ENCODE results near the gene CH25H.
A peak's percentile ranks its signal among the peaks of the same experiment; 100 is the strongest.
"Not testable (repeated sequence)": the region's sequence is repeated elsewhere in the genome, so short reads cannot be mapped to it uniquely, and the experiment has no call there.

Gene CH25H

GRCh38 chr10:89207181-89207800 lies at the start of gene CH25H:
TSS of gene CH25H (minus strand) at chr10:89207317. CDS start at chr10:89207292, 25 bp downstream.
- DNase-seq: peak; percentile 17

- DNase-seq: no peak
These were observed 49.2 kb upstream of the CH25H start for GRCh38 chr10:89256340-89256739.

- no peak for DNase-seq
These were observed 48.7 kb upstream of the CH25H start for GRCh38 chr10:89255793-89256192.

DNA sequence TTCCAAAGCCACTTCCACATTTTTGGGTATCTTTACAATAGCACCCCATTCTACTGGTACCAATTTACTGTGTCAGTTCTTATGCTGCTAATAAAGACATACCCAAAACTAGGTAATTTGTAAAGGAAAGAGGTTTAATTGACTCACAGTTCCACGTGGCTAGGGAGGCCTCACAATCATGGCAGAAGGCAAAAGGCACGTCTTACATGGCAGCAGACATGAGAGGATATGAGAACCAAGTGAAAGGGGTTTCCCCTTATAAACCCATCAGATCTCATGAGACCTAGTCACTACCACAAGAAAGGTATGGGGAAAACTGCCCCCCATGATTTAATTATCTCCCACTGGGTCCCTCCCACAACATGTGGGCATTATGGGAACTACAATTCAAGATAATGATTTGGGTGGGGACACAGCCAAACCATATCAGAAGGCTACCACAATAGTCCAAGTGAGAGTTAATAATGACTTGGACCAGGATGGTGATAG lies 48.0 kb upstream of the CH25H start:
- not testable (repeated sequence) for DNase-seq

- DNase-seq: no peak
These were observed 45.1 kb upstream of the CH25H start for GRCh38 chr10:89252225-89252585.

DNA sequence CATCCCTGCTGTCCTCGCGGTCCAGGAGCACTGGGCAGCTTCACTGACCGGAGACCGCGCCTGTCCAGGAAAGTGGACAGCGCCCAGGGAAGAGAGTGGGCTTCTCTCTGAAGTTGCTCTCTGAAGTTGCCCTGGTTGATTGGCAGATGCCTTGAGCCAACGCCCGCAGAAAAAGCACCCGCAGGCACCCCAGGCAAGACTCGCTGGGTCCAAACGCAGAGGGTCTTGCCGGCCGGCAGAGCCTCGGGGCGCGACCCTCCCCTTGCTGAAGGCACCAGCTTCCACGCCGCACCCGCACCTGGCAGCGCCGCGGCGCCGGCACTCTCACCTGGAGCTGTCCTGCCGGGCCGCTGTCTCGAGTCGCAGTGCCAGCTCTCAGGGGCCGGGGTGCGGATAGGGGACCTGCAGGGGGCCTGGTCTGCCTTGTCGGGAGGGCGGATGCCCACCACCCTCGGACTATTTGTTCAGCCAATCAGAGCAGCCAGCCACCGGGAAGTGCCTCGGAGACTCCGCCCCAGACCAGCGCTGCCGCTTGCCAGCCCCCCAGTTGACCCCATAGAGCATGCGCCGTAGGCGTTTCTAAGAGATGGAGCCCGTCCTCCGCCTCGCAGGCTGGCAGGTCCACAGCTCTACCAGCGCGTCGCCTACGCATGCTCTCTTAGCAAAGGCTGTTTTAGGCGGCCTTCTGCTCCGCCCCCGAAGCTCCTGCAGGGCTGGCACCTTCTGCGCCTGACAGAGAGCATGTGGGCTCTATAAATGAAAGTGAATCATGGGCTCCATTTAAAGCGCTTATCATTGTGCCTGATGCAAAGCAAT lies 44.5 kb upstream of the CH25H start, which contains the start of gene LIPA:
Gene LIPA (minus strand): TSS at position 367 of the 816 bp plus-strand sequence. CDS start 4,127 bp downstream, outside the sequence.
- peak; percentile 98 for DNase-seq

DNA sequence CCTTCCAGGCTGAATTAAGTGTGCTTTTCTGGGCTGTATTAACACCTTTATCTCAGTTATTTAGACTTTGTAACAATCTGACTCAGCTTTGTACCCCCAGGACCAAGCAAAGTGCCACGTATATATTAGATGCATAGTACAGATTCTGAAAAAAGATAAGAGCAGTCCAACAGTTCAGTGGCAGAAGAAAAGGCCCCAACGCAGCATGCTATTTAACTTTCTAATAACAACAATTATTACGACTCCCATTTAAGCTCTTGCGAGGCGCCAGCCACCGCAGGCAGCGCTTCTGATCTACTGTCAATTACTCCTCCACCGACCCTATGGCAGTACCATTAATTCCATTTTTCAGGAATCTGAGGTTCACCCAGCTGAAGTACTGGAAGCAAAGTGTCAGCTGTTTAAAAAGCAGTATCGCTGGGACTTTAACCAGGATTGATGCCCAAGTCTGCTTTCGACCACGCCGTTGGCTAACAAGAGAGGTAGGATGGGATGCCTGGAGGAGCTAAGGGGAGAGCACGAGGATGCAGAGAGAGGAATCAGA lies 43.8 kb upstream of the CH25H start:
- DNase-seq: no peak

- no peak for DNase-seq
These were observed 41.9 kb upstream of the CH25H start for GRCh38 chr10:89248990-89249389.

DNA sequence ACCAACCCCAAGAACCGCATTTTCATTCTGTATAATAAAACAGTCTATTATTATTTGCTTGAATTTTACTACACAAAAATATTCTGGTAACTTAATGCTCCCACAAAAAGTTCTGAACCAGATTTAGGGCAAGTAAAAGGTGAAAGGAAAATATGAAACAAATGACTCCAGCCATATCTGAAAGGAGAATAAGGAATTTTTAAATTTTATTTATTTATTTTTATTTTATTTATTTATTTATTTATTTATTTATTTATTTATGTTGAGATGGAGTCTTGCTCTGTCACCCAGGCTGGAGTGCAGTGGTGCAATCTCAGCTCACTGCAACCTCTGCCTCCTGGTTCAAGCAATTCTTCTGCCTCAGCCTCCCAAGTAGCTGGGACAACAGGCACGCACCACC lies 40.5 kb upstream of the CH25H start:
- DNase-seq: not testable (repeated sequence)

DNA sequence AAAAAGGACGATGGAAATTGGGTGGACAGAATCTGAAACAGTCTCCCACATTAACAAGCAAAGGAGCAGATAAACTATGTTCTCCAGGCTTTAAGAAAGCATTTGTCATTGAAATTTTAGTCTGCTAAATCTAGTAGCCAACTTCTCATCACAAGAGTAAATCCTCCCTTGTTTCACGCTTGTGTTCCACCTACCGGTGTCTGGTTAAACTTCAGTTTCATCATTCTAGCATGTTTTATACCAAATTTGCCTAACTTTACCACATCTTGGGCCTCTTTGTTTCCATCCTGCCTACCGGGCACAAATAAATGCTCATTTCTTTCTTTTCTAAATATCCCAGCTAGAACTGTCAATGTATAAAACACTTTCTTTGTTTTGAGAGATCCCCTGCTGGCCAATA lies 38.7 kb upstream of the CH25H start:
- no peak for DNase-seq

DNA sequence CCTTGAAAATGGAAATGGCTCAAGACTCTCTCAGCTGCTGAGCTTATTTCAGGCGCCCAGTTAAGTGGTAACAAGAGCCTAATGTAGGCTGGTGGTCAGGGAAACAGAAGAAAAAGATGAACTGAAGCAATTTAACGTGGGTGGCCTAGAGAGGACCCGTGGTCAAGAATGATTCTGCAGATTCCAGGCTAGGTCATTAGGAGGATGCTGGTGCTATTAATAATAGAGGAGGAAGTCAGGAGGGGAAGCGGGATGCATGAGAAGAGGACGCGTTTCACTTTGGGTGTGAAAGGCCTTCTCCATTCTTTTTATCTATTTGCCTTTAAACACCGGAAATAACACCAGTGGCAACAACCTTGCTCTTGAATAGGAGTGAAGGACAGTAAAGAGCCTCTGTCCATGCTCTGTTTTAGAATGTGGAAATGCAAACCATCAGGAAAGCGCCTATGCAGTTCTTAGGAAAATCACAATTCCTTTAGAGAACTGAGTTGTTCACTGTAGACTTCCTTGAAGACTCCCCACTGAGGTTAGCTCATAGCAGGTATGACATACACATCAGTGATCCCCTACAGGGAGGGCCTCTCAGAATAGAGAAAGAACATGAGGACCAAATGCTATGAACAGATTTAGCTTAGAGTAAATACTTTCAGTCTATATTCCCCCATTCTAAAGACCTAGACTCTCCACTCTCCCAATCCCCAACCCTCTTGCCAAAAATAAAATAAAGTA lies 35.9 kb upstream of the CH25H start:
- no peak for DNase-seq

DNA sequence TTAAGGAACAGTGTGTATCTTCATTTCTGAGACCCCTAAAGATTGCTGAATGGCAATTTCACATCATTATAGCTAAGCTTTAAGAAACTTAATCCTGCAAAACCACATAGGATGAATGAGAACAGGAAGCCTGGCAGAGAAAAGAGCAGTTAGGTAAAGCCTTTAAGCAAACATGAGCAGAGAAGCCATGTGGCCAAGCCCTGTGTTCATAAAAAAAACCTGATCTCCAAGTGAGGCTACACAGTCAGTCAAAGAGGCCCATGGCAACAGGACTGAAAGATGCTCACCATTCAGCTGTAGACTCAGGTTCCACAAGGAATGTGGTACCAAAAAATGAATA lies 35.2 kb upstream of the CH25H start:
- no peak for DNase-seq

DNA sequence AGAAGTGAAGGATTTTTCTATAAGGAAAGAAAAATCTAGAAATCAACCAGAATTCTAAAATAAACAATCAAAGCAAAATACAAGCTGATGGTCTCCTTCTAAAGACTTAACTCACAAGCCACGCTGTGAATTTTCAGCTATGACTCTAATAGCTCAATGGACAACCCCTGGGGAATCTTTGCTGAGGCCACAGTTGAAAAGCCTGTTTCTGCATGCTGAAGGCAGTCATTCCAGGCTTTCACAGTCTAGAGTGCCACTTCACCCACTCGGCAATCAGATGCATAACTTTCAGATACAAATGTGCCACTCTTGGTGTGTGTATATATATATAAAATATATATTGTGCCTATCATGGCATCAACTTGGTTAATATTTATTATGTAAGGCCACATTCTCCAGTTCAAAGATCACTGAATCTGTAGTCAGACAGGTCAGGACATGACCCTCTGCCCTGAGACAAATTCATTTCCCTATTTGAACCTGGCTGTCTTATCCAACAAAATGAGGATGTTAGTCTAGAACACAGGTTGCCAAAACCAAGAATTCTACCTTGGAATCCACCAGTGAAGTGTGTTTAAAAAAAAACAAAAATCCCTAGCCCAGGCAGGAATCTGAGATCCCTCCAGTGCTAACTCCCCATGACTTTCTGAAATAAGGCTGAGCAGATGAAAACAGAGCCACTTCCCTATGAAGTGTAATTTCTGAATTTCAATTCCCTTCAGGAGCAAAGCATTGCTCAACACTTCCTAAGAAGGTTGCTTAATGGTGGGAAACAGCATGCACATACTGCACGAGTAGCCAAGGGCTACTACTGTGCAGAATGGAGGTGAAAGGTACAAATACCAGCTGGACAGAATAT lies 34.6 kb upstream of the CH25H start:
- DNase-seq: peak; percentile 15

DNA sequence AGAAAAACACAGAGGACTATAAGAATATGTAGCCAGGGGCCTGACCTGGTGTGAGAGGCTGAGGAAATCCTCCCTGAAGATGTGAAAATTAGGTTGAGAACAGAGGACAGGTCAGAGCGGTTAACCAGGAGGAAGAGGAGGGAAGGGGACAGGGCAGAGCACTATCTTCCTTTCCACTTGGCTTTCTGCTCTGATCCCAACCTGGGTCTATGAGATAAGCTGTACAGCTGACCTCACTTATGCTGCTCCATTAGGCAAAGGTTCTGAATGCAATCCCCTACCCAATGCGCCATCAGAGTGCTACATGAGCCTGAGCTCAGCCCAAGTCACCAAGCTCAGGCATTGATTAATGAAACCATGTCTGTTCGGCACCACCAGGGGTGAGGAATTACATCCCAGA lies 33.9 kb upstream of the CH25H start:
- DNase-seq: peak; percentile 76

GRCh38 chr10:89240519-89240918 lies 33.4 kb upstream of the CH25H start:
- DNase-seq: no peak

DNA sequence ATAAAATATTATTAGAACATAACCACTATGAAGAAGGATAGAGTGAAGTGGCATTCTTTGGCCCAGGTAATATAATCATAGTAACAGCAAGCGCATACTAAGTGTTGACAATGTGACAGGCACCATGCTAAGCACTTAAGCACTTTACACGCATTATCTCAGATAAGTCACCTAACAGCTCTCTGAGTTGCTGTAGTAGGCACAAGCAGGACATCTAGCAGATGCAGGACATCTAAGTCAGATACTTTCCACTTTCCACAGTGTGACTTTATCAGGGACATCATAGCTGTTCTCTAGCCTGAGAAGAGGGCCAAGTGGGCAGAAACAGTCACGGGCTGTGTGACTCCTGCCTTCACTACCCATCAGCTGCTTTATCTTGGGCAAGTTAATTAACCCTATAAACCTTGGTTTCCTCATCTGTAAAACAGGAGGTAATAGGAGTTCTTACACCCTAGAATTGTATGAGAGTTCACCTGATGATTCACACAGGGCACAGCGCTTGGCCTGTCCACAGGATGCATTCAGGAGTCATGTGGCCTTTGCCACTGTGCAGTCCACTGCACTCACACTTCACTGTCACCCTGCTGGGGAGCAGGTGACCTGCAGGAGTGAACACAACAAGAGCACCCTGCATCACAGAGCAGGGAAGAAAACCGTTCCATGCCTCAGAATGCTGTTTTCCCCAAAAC lies 32.0 kb upstream of the CH25H start:
- DNase-seq: no peak

GRCh38 chr10:89237849-89238248 lies 30.7 kb upstream of the CH25H start:
- no peak for DNase-seq

DNA sequence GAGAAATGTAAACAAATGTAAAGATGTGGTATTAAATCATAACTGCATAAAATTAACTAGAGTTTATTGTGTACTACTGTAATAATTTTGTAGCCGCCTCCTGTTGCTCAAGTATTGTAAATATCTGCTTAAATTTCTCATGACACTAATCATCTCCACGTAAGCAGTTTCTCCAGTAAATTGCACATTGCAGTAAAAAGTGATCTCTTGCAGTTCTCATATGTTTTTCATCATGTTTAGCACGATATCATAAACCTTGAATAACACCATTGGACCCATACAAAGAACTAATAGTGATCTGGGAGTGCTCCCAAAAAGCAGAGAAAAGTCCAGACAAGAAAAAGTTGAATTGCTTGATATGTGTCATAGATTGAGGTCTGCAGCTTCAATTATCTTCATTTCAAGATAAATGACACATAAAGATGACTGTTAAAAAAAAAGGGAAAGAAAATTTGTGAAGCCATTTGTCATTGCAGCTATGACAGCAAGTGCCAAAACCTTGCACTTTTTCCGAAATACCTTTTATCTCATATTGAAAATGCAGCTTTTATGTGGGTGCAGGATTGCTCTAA lies 29.2 kb upstream of the CH25H start:
- no peak for DNase-seq

- no peak for DNase-seq
These were observed 28.1 kb upstream of the CH25H start for GRCh38 chr10:89235073-89235798.

DNA sequence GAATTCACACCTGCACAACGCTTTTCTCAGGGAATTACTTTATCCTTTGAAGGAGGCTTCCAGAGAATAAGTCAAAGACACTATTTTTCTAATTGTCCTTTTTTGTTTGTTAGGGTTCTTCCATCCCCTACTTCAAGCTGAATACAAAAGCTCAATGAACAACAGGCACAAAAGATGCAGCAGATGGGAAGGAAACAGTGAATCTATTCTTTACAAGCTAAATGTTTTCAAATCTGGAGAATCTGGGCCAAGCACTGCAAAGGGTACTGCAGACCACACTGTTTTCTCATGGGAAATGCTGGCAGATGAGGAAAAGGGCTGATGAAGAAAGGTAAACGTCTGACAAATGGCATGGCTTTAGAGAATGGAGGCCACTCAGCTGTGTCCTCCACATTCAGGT lies 25.9 kb upstream of the CH25H start:
- DNase-seq: no peak

DNA sequence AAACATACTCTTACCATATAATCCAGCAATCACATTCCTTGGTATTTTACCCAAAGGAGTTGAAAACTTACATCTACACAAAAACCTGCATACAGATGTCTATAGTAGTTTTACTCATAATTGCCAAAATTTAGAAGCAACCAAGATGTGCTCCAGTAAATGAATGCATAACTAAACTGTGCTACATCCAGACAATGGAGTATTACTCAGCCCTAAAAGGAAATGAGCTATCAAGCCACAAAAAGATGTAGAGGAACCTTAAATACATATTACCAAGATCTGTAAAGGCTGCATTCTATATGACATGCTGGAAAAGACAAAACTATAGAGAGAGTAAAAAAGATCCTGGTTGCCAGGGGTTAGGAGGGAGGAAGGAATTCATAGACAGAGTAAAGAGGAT lies 21.8 kb upstream of the CH25H start:
- DNase-seq: no peak
